Measurements from ENCODE around the gene IL13. TPM values are rescaled to one million over a fixed set of nuclear protein-coding genes. Genes with fewer than 3 reads are reported as not detected.

IL13 gene
- total RNA-seq, 1 experiment from 2014 or later: not detected

GRCh38 chr5:132680780-132681475 is 23.0 kb downstream of the IL13 start:
- H3K4me1 Mint-ChIP-seq: peaks cover 6% of the 10 kb centered on the region
- ATAC-seq (no peak), DNase-seq (ENCODE audit: low spot score) (no peak)
- H3K9me3 Mint-ChIP-seq: no peaks in the 10 kb centered on the region
- H3K27me3 Mint-ChIP-seq (ENCODE audit: low read depth): no peaks in the 10 kb centered on the region
- TF ChIP-seq JAZF1 (CRISPR knock-in tag; IDR thresholded peaks at IDR 0.05) (no peak), CREB1 (CRISPR knock-in tag; IDR thresholded peaks at IDR 0.05) (no peak), EMX1 (CRISPR knock-in tag; IDR thresholded peaks at IDR 0.05) (no peak), ZNF423 (CRISPR knock-in tag; IDR thresholded peaks at IDR 0.05) (no peak), ELF4 (CRISPR knock-in tag; IDR thresholded peaks at IDR 0.05; ENCODE audit: low read depth) (no peak)
- TF ChIP-seq, protein P1, sequence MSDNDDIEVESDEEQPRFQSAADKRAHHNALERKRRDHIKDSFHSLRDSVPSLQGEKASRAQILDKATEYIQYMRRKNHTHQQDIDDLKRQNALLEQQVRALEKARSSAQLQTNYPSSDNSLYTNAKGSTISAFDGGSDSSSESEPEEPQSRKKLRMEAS (CRISPR knock-in tag; IDR thresholded peaks at IDR 0.05): no peak
- TF ChIP-seq, protein P2, sequence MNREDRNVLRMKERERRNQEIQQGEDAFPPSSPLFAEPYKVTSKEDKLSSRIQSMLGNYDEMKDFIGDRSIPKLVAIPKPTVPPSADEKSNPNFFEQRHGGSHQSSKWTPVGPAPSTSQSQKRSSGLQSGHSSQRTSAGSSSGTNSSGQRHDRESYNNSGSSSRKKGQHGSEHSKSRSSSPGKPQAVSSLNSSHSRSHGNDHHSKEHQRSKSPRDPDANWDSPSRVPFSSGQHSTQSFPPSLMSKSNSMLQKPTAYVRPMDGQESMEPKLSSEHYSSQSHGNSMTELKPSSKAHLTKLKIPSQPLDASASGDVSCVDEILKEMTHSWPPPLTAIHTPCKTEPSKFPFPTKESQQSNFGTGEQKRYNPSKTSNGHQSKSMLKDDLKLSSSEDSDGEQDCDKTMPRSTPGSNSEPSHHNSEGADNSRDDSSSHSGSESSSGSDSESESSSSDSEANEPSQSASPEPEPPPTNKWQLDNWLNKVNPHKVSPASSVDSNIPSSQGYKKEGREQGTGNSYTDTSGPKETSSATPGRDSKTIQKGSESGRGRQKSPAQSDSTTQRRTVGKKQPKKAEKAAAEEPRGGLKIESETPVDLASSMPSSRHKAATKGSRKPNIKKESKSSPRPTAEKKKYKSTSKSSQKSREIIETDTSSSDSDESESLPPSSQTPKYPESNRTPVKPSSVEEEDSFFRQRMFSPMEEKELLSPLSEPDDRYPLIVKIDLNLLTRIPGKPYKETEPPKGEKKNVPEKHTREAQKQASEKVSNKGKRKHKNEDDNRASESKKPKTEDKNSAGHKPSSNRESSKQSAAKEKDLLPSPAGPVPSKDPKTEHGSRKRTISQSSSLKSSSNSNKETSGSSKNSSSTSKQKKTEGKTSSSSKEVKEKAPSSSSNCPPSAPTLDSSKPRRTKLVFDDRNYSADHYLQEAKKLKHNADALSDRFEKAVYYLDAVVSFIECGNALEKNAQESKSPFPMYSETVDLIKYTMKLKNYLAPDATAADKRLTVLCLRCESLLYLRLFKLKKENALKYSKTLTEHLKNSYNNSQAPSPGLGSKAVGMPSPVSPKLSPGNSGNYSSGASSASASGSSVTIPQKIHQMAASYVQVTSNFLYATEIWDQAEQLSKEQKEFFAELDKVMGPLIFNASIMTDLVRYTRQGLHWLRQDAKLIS (CRISPR knock-in tag; IDR thresholded peaks at IDR 0.05; ENCODE audit: borderline replicate concordance): no peak
- no peaks in the 10 kb centered on the region for H3K36me3 Mint-ChIP-seq
- no peak overlapping the region for H3K27ac Mint-ChIP-seq
- CTCF ChIA-PET: no interaction called here
- H3K4me3 Mint-ChIP-seq: no peak overlapping the region
- POLR2A ChIA-PET: no interaction called here

GRCh38 chr5:132681476-132681831 is 23.5 kb downstream of the IL13 start:
- ATAC-seq (no peak), DNase-seq (ENCODE audit: low spot score) (no peak)
- ChIA-PET POLR2A (no interaction called here), CTCF (no interaction called here)
- Mint-ChIP-seq H3K9me3 (no peaks in the 10 kb centered on the region), H3K27ac (no peak overlapping the region), H3K36me3 (no peaks in the 10 kb centered on the region), H3K27me3 (ENCODE audit: low read depth) (no peaks in the 10 kb centered on the region), H3K4me3 (no peak overlapping the region), H3K4me1 (peaks cover 6% of the 10 kb centered on the region)
- TF ChIP-seq CREB1 (CRISPR knock-in tag; IDR thresholded peaks at IDR 0.05) (no peak), ZNF532 (CRISPR knock-in tag; IDR thresholded peaks at IDR 0.05; ENCODE audit: borderline replicate concordance) (no peak), NR2C2 (CRISPR knock-in tag; IDR thresholded peaks at IDR 0.05) (no peak), FOXP1 (CRISPR knock-in tag; IDR thresholded peaks at IDR 0.05; ENCODE audit: borderline replicate concordance) (no peak), ZNF416 (CRISPR knock-in tag; IDR thresholded peaks at IDR 0.05) (no peak), GTF2I (CRISPR knock-in tag; conservative IDR thresholded peaks at IDR 0.05) (no peak), AR (CRISPR knock-in tag; IDR thresholded peaks at IDR 0.05) (no peak)
- TF ChIP-seq, protein P3, sequence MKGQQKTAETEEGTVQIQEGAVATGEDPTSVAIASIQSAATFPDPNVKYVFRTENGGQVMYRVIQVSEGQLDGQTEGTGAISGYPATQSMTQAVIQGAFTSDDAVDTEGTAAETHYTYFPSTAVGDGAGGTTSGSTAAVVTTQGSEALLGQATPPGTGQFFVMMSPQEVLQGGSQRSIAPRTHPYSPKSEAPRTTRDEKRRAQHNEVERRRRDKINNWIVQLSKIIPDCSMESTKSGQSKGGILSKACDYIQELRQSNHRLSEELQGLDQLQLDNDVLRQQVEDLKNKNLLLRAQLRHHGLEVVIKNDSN (CRISPR knock-in tag; IDR thresholded peaks at IDR 0.05): no peak
- TF ChIP-seq, protein P4, sequence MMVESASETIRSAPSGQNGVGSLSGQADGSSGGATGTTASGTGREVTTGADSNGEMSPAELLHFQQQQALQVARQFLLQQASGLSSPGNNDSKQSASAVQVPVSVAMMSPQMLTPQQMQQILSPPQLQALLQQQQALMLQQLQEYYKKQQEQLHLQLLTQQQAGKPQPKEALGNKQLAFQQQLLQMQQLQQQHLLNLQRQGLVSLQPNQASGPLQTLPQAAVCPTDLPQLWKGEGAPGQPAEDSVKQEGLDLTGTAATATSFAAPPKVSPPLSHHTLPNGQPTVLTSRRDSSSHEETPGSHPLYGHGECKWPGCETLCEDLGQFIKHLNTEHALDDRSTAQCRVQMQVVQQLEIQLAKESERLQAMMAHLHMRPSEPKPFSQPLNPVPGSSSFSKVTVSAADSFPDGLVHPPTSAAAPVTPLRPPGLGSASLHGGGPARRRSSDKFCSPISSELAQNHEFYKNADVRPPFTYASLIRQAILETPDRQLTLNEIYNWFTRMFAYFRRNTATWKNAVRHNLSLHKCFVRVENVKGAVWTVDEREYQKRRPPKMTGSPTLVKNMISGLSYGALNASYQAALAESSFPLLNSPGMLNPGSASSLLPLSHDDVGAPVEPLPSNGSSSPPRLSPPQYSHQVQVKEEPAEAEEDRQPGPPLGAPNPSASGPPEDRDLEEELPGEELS (CRISPR knock-in tag; IDR thresholded peaks at IDR 0.05): no peak
- TF ChIP-seq, protein P5, sequence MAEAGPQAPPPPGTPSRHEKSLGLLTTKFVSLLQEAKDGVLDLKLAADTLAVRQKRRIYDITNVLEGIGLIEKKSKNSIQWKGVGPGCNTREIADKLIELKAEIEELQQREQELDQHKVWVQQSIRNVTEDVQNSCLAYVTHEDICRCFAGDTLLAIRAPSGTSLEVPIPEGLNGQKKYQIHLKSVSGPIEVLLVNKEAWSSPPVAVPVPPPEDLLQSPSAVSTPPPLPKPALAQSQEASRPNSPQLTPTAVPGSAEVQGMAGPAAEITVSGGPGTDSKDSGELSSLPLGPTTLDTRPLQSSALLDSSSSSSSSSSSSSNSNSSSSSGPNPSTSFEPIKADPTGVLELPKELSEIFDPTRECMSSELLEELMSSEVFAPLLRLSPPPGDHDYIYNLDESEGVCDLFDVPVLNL (CRISPR knock-in tag; IDR thresholded peaks at IDR 0.05; ENCODE audit: borderline replicate concordance, low read depth): no peak
- TF ChIP-seq, protein P6, sequence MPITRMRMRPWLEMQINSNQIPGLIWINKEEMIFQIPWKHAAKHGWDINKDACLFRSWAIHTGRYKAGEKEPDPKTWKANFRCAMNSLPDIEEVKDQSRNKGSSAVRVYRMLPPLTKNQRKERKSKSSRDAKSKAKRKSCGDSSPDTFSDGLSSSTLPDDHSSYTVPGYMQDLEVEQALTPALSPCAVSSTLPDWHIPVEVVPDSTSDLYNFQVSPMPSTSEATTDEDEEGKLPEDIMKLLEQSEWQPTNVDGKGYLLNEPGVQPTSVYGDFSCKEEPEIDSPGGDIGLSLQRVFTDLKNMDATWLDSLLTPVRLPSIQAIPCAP (CRISPR knock-in tag; IDR thresholded peaks at IDR 0.05): no peak

Measured in WTC11 (cell line).